HG03095 (cell line): ENCODE results near the gene CACNG8.

Source experiments
- ATAC-seq: cut with Tn5 transposase; IDR thresholded peaks from one replicate; pipeline ENCODE4 v1.9.1; 2021; ENCODE audit warnings: moderate library complexity; ENCODE audit not compliant: unreplicated experiment

CACNG8 gene

GRCh38 chr19:53961523-53962356 lies 997 bp upstream of the CACNG8 start:
- no peak for ATAC-seq

- ATAC-seq, result no peak
Measured at GRCh38 chr19:53965091-53965490, 2.4 kb downstream of the CACNG8 start.

- no peak for ATAC-seq
Measured at GRCh38 chr19:53966931-53967330, 4.2 kb downstream of the CACNG8 start.

- ATAC-seq, result no peak
Measured at GRCh38 chr19:53969366-53969765, 6.6 kb downstream of the CACNG8 start.

GRCh38 chr19:53971673-53972072 lies 8.9 kb downstream of the CACNG8 start:
- no peak for ATAC-seq

- no peak for ATAC-seq
Measured at GRCh38 chr19:53977429-53977990, 14.8 kb downstream of the CACNG8 start.

- no peak for ATAC-seq
Measured at GRCh38 chr19:53977991-53978731, 15.4 kb downstream of the CACNG8 start.

GRCh38 chr19:53978975-53979801 lies 16.5 kb downstream of the CACNG8 start:
- no peak for ATAC-seq

- ATAC-seq, result no peak
Measured at GRCh38 chr19:53980539-53981375, 18.0 kb downstream of the CACNG8 start.

- ATAC-seq, result no peak
Measured at GRCh38 chr19:53981376-53981951, 18.7 kb downstream of the CACNG8 start.

- no peak for ATAC-seq
Measured at GRCh38 chr19:53982001-53982451, 19.3 kb downstream of the CACNG8 start.

- ATAC-seq, result no peak
Measured at GRCh38 chr19:53982611-53983010, 19.9 kb downstream of the CACNG8 start.

- no peak for ATAC-seq
Measured at GRCh38 chr19:53983457-53984289, 20.9 kb downstream of the CACNG8 start.

- ATAC-seq, result no peak
Measured at GRCh38 chr19:53985863-53986262, 23.1 kb downstream of the CACNG8 start.

GRCh38 chr19:53988981-53989380 lies 26.2 kb downstream of the CACNG8 start:
- ATAC-seq, result no peak

GRCh38 chr19:53989600-53990533 lies 27.1 kb downstream of the CACNG8 start:
- no peak for ATAC-seq

- ATAC-seq, result no peak
Measured at GRCh38 chr19:53991224-53992113, 28.7 kb downstream of the CACNG8 start, which contains the start of gene CACNG6. Gene CACNG6 (plus strand): TSS chr19:53991637. CDS start chr19:53992878, 1,241 bp downstream.
